DMS153 (cell line): ENCODE measurements around the gene CHAF1B.
"Not testable (repeated sequence)": the region's sequence is repeated elsewhere in the genome, so short reads cannot be mapped to it uniquely, and the experiment has no call there.

Experiments
- DNase-seq: peaks from one replicate; lab custom pipeline; 2025; lab: John Stamatoyannopoulos, UW

The CHAF1B gene

GRCh38 chr21:36388835-36389234 is 3.6 kb downstream of the CHAF1B start:
- DNase-seq: no peak

DNA sequence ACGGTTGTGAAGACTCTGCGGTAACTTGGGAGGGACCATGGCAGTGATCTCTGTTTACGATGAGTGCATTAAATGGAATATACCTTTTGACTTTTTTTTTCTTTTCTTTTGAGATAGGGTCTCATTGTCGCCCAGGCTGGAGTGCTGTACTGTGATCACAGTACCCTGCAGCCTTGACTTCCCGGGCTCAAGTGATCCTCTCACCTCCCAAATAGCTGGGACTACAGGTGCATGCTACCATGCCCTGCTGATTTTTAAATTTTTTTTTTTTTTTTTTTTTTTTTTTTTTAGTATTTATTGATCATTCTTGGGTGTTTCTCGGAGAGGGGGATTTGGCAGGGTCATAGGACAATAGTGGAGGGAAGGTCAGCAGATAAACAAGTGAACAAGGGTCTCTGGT is 6.5 kb downstream of the CHAF1B start:
- DNase-seq: not testable (repeated sequence)

GRCh38 chr21:36395353-36396111 is 10.3 kb downstream of the CHAF1B start:
- no peak for DNase-seq

GRCh38 chr21:36396325-36396724 is 11.1 kb downstream of the CHAF1B start:
- DNase-seq: no peak

DNA sequence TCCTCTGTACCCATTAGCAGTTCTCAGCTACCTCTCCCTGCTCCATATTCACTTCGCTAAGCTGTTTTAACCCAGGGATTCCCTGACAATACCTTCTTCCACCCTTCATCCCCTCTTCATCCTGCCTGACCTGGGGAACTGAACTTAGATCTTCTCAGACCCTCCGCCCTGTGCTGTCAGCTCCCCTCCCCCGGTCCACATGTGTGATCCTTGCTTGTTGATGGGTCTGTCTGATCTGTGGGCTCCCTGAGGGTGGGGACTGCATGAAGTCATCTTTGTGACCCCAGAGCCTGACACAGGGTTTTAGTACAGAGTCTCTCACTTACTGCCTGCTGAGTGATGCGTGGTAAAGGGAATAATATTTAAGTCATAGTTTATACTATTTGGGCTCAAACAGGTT is 11.8 kb downstream of the CHAF1B start:
- DNase-seq: no peak

- DNase-seq: no peak
Measured at GRCh38 chr21:36397606-36398005, 12.4 kb downstream of the CHAF1B start.

DNA sequence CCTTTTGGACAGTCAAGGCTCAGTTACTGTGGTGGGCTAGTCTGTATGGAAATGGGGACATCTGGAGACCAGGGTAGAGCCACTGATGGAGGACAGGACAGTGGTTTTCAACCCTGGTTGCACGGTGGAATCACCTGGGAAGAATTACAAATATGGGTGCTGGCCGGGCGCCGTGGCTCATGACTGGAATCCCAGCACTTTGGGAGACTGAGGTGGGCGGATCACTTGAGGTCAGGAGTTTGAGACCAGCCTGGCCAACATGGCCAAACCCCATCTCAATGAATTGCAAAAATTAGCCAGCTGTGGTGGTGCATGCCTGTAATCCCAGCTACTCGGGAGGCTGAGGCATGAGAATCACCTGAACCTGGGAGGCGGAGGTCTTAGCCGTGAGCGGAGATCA is 14.5 kb downstream of the CHAF1B start:
- DNase-seq: not testable (repeated sequence)

GRCh38 chr21:36400719-36401118 is 15.5 kb downstream of the CHAF1B start:
- DNase-seq: no peak

DNA sequence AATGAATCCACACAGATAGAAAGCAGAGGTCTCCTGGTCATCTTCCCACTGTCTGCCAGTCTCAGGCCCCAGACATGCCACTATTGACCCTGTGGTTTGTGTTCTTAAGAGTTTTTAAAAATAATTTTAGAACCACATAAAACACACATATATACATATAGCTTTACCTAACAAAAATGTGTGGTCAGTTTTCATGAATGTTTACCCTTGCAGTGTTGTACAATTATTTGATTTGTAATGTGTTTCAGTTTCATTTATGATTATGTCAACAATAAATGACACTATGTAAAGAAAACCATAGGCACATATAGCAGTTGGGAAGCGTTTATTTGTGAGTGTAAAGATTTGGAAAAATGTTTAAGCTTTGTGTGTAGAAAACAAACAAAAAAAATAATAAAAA is 17.1 kb downstream of the CHAF1B start:
- no peak for DNase-seq

GRCh38 chr21:36403713-36404112 is 18.5 kb downstream of the CHAF1B start:
- DNase-seq: no peak

DNA sequence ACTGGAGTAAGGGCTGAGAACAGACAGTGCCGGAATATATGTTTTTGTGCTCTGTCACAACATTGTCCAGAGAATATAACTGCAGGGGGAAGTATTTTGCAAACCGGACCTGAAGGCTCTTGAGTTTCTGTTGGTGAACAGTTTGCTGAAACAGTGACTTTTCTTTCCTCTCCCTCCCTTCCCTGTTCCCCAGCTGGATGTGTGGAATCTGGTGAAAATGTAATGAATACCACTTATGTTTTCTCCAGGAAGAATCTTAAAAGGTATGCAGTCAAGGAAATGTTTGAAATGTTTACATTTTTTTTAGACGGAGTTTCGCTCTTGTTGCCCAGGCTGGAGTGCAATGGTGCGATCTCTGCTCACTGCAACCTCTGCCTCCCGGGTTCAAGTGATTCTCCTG is 23.4 kb downstream of the CHAF1B start:
- DNase-seq: no peak

- no peak for DNase-seq
Measured at GRCh38 chr21:36411301-36411700, 26.1 kb downstream of the CHAF1B start.

DNA sequence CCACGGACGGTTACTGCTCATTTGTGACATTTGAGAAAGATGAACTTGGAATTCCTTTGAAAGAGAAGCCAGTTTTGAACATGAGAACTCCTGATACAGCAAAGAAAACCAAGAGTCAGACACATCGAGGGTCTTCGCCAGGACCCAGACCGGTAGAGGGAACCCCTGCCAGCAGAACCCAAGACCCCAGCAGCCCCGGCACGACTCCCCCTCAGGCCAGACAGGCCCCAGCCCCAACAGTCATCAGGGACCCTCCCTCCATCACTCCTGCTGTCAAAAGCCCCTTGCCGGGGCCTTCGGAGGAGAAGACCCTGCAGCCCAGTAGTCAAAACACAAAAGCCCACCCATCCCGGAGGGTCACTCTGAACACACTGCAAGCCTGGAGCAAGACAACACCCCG is 27.7 kb downstream of the CHAF1B start:
- DNase-seq: no peak

DNA sequence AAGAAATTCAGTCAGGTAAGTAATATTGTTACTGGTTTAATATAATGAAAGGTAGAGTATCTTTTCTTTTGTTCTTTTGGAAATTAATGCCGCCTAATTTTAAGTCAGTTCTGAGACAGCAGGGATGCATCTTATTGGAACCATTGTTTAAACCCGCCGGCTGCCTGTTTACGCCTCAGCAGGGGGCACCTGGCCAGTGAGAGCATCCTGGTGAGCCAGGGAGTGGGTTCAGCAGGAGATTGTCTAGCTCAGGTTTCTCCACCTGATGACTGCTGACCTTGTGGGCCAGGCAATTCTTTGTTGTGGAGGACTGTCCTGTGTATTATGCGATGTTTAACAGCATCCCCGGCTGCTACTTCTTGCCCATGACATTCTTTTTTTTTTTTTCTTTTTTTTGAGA is 30.2 kb downstream of the CHAF1B start:
- no peak for DNase-seq

GRCh38 chr21:36419241-36419640 is 34.0 kb downstream of the CHAF1B start:
- no peak for DNase-seq

- peak; percentile 43 for DNase-seq
Measured at GRCh38 chr21:36419996-36420395, 34.8 kb downstream of the CHAF1B start.

GRCh38 chr21:36420571-36421339 is 35.6 kb downstream of the CHAF1B start:
- no peak for DNase-seq

DNA sequence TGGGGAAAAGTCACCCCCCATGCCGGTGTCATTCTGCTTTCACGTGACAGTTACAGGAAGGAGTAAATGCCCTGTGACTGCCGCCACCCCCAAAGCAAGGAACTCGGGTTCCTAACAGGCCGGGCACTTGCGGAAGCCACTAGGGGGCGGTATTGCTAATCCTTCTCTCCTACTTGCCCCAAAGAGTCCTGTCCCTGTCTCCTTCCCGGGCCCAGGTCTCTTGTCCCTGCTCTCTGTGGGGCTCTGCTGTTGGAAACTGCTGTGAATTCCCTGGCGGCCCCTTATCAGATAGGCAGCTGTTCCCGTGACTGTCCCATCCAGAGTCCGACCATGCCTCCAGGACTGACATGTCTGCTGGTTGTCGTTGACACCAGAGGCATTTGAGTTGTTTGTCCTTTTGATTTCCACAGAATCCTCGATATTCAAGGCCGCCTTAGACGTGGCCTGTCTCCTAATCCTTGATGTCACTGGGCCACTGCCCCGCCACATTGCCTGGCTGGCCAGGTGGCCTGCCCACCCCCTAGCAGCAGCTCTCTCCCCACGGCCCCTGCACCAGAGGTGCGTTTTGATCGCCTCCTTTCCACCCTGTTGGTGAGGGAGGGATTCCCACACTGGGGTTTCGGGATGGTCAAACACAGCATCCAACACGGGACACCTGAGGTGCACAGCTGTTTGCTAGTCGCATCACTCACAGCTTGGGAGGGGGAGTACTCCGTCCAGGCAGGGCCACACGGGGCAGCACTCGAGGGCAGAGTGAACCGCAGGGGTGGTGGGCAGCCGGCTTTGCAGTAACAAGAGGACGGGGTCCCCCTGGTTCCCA is 37.3 kb downstream of the CHAF1B start:
- no peak for DNase-seq

DNA sequence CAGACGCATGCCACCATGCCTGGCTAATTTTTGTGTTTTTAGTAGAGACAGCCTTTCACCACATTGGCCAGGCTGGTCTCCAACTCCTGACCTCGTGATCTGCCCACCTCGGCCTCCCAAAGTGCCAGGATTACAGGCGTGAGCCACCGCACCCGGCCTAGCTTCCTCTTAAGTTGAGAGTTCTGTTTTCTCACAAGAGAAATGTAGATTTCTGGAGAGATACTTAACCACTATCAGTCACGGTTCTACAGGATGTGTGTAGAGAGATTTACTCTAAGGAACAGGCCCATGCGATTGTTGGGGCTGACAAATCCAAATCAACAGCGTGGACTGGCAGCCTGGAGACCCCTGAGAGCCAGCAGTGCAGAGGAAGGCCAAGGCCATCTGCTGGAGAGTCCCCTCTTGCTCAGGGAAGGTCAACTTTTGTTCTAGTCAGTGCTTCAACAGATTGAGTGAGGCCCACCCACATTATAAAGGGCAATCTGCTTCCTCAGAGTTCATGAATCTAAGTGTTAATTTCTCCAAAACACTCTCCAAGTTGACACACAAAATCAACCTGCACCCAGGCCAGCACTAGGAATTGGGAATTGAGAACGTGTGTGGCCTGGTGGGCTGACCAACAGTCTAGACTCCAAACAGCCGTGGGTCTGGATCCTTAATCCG is 38.7 kb downstream of the CHAF1B start:
- no peak for DNase-seq

DNA sequence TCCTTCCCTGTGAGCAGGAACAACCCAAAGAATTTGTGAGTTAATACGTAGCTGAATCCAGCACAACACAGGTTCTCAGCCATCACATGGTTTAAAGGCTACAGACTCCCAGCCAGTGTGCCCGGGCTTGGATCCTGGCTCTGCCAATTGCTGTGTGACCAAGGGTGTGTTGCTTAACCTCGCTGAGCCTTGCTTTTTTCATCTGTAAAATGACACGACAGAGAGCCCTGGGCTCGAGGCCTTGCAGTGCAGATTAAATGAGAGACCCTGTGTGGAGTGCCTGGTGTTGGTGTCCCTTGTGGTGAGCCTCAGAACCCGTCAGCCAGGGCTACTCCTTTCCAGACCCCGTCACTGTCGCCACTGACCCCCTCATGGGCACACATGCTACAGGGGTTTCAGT is 39.4 kb downstream of the CHAF1B start:
- DNase-seq: no peak

DNA sequence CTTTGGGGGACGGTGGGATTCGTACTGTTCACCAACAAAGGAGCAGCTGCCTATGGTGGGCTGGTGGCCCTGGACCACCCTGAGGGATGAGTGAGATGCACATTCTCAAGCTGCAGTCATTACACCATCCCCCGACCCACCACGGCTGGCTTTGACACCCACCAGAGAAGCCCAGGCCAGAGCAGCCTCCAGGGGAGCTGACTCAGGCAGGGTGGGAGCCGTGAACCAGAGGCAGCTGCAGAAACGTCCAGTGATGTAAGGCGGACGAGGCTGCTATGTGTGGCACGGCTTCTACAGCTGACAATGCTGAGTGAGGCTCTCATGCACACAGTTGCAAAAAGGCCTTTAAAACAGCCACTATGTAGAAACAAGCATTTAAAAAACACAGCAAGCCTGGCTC is 40.1 kb downstream of the CHAF1B start:
- no peak for DNase-seq

- DNase-seq: no peak
Measured at GRCh38 chr21:36427502-36427901, 42.3 kb downstream of the CHAF1B start.
